Stimulated activated naive CD8-positive, alpha-beta T cell treated with anti-CD3 and anti-CD28 coated beads, Interleukin-15, Interleukin-2, amounts not matched to agents 100 ng/mL and 50 ng/mL, for 24 hours (primary cell): Measurements from ENCODE around the gene CDH23.

Experiments used
- H3K27ac Mint-ChIP-seq: one replicate; pipeline ENCODE4 v1.8.0; 2021; ENCODE audit warnings: mild to moderate bottlenecking, mixed read lengths
- H3K27me3 Mint-ChIP-seq: one replicate; pipeline ENCODE4 v1.8.0; 2021; ENCODE audit warnings: mixed read lengths
- H3K36me3 Mint-ChIP-seq: one replicate; pipeline ENCODE4 v1.8.0; 2021; ENCODE audit warnings: low read depth, mixed read lengths
- H3K4me1 Mint-ChIP-seq: one replicate; pipeline ENCODE4 v1.8.0; 2021; ENCODE audit warnings: low read depth, mixed read lengths
- H3K4me3 Mint-ChIP-seq: one replicate; pipeline ENCODE4 v1.8.0; 2021; ENCODE audit warnings: mild to moderate bottlenecking, mixed read lengths
- H3K9me3 Mint-ChIP-seq: one replicate; pipeline ENCODE4 v1.8.0; 2021; ENCODE audit warnings: mixed read lengths

CDH23 gene

GRCh38 chr10:71413581-71413980 lies 16.9 kb downstream of the CDH23 start:
- no peaks in the 10 kb centered on the region for H3K4me1 Mint-ChIP-seq
- H3K36me3 Mint-ChIP-seq: no peaks in the 10 kb centered on the region
- H3K27ac Mint-ChIP-seq: no peak overlapping the region
- H3K4me3 Mint-ChIP-seq: no peak overlapping the region
- peaks cover 3% of the 10 kb centered on the region for H3K9me3 Mint-ChIP-seq
- peaks cover 10% of the 10 kb centered on the region for H3K27me3 Mint-ChIP-seq

- H3K9me3 Mint-ChIP-seq: peaks cover 3% of the 10 kb centered on the region
- H3K27ac Mint-ChIP-seq: no peak overlapping the region
- H3K4me1 Mint-ChIP-seq: no peaks in the 10 kb centered on the region
- H3K4me3 Mint-ChIP-seq: no peak overlapping the region
- H3K36me3 Mint-ChIP-seq: no peaks in the 10 kb centered on the region
- peaks cover 10% of the 10 kb centered on the region for H3K27me3 Mint-ChIP-seq
These were observed 17.6 kb downstream of the CDH23 start for GRCh38 chr10:71414359-71414758.

- no peak overlapping the region for H3K4me3 Mint-ChIP-seq
These were observed 22.4 kb downstream of the CDH23 start for GRCh38 chr10:71419002-71419540.

GRCh38 chr10:71419750-71420149 lies 23.0 kb downstream of the CDH23 start:
- Mint-ChIP-seq H3K27me3 (peaks cover 6% of the 10 kb centered on the region), H3K36me3 (no peaks in the 10 kb centered on the region), H3K27ac (no peak overlapping the region), H3K4me1 (no peaks in the 10 kb centered on the region), H3K4me3 (no peak overlapping the region), H3K9me3 (no peaks in the 10 kb centered on the region)

More at GRCh38 chr10:71419002-71419540, 22.4 kb downstream of the CDH23 start:
- no peaks in the 10 kb centered on the region for H3K4me1 Mint-ChIP-seq
- H3K36me3 Mint-ChIP-seq: no peaks in the 10 kb centered on the region
- no peaks in the 10 kb centered on the region for H3K9me3 Mint-ChIP-seq
- H3K27ac Mint-ChIP-seq: no peak overlapping the region
- peaks cover 10% of the 10 kb centered on the region for H3K27me3 Mint-ChIP-seq

- Mint-ChIP-seq H3K4me3 (no peak overlapping the region), H3K36me3 (no peaks in the 10 kb centered on the region), H3K27ac (no peak overlapping the region), H3K9me3 (no peaks in the 10 kb centered on the region), H3K4me1 (no peaks in the 10 kb centered on the region), H3K27me3 (peaks cover 6% of the 10 kb centered on the region)
These were observed 24.3 kb downstream of the CDH23 start for GRCh38 chr10:71421075-71421434.

- Mint-ChIP-seq H3K27ac (no peak overlapping the region), H3K27me3 (no peaks in the 10 kb centered on the region), H3K4me1 (no peaks in the 10 kb centered on the region), H3K4me3 (no peak overlapping the region), H3K36me3 (no peaks in the 10 kb centered on the region), H3K9me3 (no peaks in the 10 kb centered on the region)
These were observed 26.5 kb downstream of the CDH23 start for GRCh38 chr10:71423250-71423649.

- Mint-ChIP-seq H3K4me1 (no peaks in the 10 kb centered on the region), H3K36me3 (no peaks in the 10 kb centered on the region), H3K27ac (no peak overlapping the region), H3K4me3 (no peak overlapping the region), H3K27me3 (no peaks in the 10 kb centered on the region), H3K9me3 (no peaks in the 10 kb centered on the region)
These were observed 27.2 kb downstream of the CDH23 start for GRCh38 chr10:71423901-71424300.

- H3K9me3 Mint-ChIP-seq: no peaks in the 10 kb centered on the region
- H3K36me3 Mint-ChIP-seq: no peaks in the 10 kb centered on the region
- H3K4me1 Mint-ChIP-seq: no peaks in the 10 kb centered on the region
- no peak overlapping the region for H3K27ac Mint-ChIP-seq
- H3K27me3 Mint-ChIP-seq: peaks cover 4% of the 10 kb centered on the region
- H3K4me3 Mint-ChIP-seq: no peak overlapping the region
These were observed 27.9 kb downstream of the CDH23 start for GRCh38 chr10:71424496-71425194.

- H3K27ac Mint-ChIP-seq: no peak overlapping the region
- no peaks in the 10 kb centered on the region for H3K36me3 Mint-ChIP-seq
- no peak overlapping the region for H3K4me3 Mint-ChIP-seq
- H3K9me3 Mint-ChIP-seq: no peaks in the 10 kb centered on the region
- no peaks in the 10 kb centered on the region for H3K4me1 Mint-ChIP-seq
- H3K27me3 Mint-ChIP-seq: peaks cover 5% of the 10 kb centered on the region
These were observed 29.4 kb downstream of the CDH23 start for GRCh38 chr10:71426058-71426605.

- no peaks in the 10 kb centered on the region for H3K36me3 Mint-ChIP-seq
- no peak overlapping the region for H3K4me3 Mint-ChIP-seq
- H3K27me3 Mint-ChIP-seq: peaks cover 9% of the 10 kb centered on the region
- no peaks in the 10 kb centered on the region for H3K9me3 Mint-ChIP-seq
- H3K27ac Mint-ChIP-seq: no peak overlapping the region
- no peaks in the 10 kb centered on the region for H3K4me1 Mint-ChIP-seq
These were observed 30.5 kb downstream of the CDH23 start for GRCh38 chr10:71427246-71427645.

- Mint-ChIP-seq H3K27ac (no peak overlapping the region), H3K9me3 (no peaks in the 10 kb centered on the region), H3K27me3 (peaks cover 10% of the 10 kb centered on the region), H3K4me3 (no peak overlapping the region), H3K4me1 (no peaks in the 10 kb centered on the region), H3K36me3 (no peaks in the 10 kb centered on the region)
These were observed 32.6 kb downstream of the CDH23 start for GRCh38 chr10:71429304-71429703.

- Mint-ChIP-seq H3K27me3 (peaks cover 10% of the 10 kb centered on the region), H3K4me1 (no peaks in the 10 kb centered on the region), H3K9me3 (no peaks in the 10 kb centered on the region), H3K4me3 (no peak overlapping the region), H3K27ac (no peak overlapping the region), H3K36me3 (no peaks in the 10 kb centered on the region)
These were observed 33.2 kb downstream of the CDH23 start for GRCh38 chr10:71429929-71430328.

- no peaks in the 10 kb centered on the region for H3K4me1 Mint-ChIP-seq
- H3K9me3 Mint-ChIP-seq: no peaks in the 10 kb centered on the region
- no peaks in the 10 kb centered on the region for H3K36me3 Mint-ChIP-seq
- H3K27ac Mint-ChIP-seq: no peak overlapping the region
- peaks cover 10% of the 10 kb centered on the region for H3K27me3 Mint-ChIP-seq
- no peak overlapping the region for H3K4me3 Mint-ChIP-seq
These were observed 34.8 kb downstream of the CDH23 start for GRCh38 chr10:71431239-71432100.

GRCh38 chr10:71432101-71432905 lies 35.6 kb downstream of the CDH23 start:
- H3K4me1 Mint-ChIP-seq: no peaks in the 10 kb centered on the region
- peaks cover 10% of the 10 kb centered on the region for H3K27me3 Mint-ChIP-seq
- no peak overlapping the region for H3K4me3 Mint-ChIP-seq
- peak overlapping the region; percentile 42 for H3K27ac Mint-ChIP-seq
- no peaks in the 10 kb centered on the region for H3K9me3 Mint-ChIP-seq
- no peaks in the 10 kb centered on the region for H3K36me3 Mint-ChIP-seq
